ENCODE data around the gene PRSS12. TPM values are rescaled to one million over a fixed set of nuclear protein-coding genes. Genes with fewer than 3 reads are reported as not detected.
"Not testable (repeated sequence)": the region's sequence is repeated elsewhere in the genome, so short reads cannot be mapped to it uniquely, and the experiment has no call there.

PRSS12 gene
- total RNA-seq, 2 experiments from 2014 or later: not detected

- POLR2A ChIA-PET: no interaction called here
- H3K4me1 Mint-ChIP-seq: peaks cover 42% of the 10 kb centered on the region
- peak overlapping the region; percentile 87 for H3K4me3 Mint-ChIP-seq
- CTCF ChIA-PET: no interaction called here
- H3K9me3 Mint-ChIP-seq: no peaks in the 10 kb centered on the region
- peaks cover 34% of the 10 kb centered on the region for H3K36me3 Mint-ChIP-seq (ENCODE audit: low read depth)
- no peaks in the 10 kb centered on the region for H3K27me3 Mint-ChIP-seq
- peak; percentile 98 for DNase-seq
- peak overlapping the region; percentile 96 for H3K27ac Mint-ChIP-seq
These were observed 74.1 kb downstream of the PRSS12 start for GRCh38 chr4:118278473-118279274.

DNA sequence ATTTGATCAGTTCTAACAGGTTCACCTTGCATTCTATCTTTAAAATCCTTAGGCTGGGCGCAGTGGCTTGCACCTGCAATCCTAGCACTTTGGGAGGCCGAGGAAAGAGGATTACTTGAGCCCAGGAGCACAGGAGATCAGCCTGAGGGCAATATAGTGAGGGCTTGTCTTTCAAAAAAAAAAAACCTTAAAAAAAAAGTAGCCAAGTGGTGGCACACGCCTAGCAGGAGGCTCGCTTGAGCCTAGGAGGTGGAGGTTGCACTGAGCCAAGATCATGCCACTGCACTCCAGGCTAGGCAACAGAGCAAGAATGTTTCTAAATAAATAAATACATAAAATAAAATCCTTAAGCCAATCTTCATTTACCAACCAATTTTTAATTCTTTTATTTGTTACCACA, 75.6 kb downstream of the PRSS12 start:
- Mint-ChIP-seq H3K27ac (peak overlapping the region; percentile 4), H3K36me3 (ENCODE audit: low read depth) (peaks cover 30% of the 10 kb centered on the region), H3K4me1 (peaks cover 37% of the 10 kb centered on the region), H3K9me3 (no peaks in the 10 kb centered on the region), H3K27me3 (no peaks in the 10 kb centered on the region), H3K4me3 (no peak overlapping the region)
- DNase-seq: no peak
- ChIA-PET POLR2A (no interaction called here), CTCF (no interaction called here)

GRCh38 chr4:118276580-118276979, 76.2 kb downstream of the PRSS12 start:
- ChIA-PET POLR2A (no interaction called here), CTCF (interaction anchor here (1.3 kb wide), 1 partner anchor 10 kb away, joined by 3 read pairs; no protein-coding TSS in a partner anchor)
- no peaks in the 10 kb centered on the region for H3K9me3 Mint-ChIP-seq
- H3K4me3 Mint-ChIP-seq: no peak overlapping the region
- no peak overlapping the region for H3K27ac Mint-ChIP-seq
- H3K36me3 Mint-ChIP-seq (ENCODE audit: low read depth): peaks cover 25% of the 10 kb centered on the region
- DNase-seq: no peak
- no peaks in the 10 kb centered on the region for H3K27me3 Mint-ChIP-seq
- H3K4me1 Mint-ChIP-seq: peaks cover 31% of the 10 kb centered on the region

DNA sequence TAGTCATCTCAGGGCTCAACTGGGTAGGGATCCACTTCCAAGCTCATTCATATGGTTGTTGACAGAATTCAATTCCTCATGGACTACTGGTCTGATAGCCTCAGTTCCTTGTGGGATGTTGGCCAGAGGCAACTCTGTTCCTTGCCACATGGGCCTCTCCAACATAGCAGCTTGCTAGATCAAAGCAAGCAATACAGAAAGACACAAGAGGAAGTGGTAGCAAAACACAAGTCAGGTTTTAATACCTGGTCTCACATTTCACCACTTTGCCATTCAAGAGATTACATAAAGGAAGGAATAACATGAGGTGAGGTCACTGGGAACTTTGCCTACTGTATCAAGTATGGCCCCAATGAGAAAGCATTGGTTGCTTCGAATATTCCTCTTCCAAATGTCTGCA, 79.2 kb downstream of the PRSS12 start:
- H3K4me3 Mint-ChIP-seq: no peak overlapping the region
- H3K27me3 Mint-ChIP-seq: peaks cover 2% of the 10 kb centered on the region
- POLR2A ChIA-PET: no interaction called here
- no peak overlapping the region for H3K27ac Mint-ChIP-seq
- no peak for DNase-seq
- CTCF ChIA-PET: no interaction called here
- peaks cover 13% of the 10 kb centered on the region for H3K4me1 Mint-ChIP-seq
- H3K36me3 Mint-ChIP-seq (ENCODE audit: low read depth): peaks cover 1% of the 10 kb centered on the region
- H3K9me3 Mint-ChIP-seq: no peaks in the 10 kb centered on the region

DNA sequence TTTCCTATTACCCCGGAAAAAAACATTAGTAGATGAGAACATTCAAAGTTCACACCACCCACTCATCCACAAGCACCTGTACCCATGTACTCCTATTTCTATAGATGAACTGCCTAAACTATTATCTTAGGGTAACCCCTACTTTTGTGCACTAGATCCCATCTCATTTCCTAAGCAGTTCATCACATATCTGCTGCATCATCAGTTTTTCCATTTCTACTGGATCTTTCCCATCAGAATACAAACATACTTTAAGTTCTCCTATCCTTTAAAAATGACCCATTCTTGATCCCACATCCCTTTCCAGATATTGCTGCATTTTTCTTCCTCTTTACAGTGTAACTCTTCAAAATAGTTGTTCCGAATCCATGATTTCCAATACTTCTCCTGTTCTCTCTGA, 81.0 kb downstream of the PRSS12 start:
- ChIA-PET CTCF (interaction anchor here (1.1 kb wide), 1 partner anchor 11 kb away, joined by 3 read pairs; no protein-coding TSS in a partner anchor), POLR2A (no interaction called here)
- Mint-ChIP-seq H3K36me3 (ENCODE audit: low read depth) (no peaks in the 10 kb centered on the region), H3K9me3 (no peaks in the 10 kb centered on the region), H3K27ac (no peak overlapping the region), H3K4me3 (no peak overlapping the region), H3K27me3 (peaks cover 2% of the 10 kb centered on the region), H3K4me1 (peaks cover 1% of the 10 kb centered on the region)
- DNase-seq: no peak

GRCh38 chr4:118270492-118270891, 82.3 kb downstream of the PRSS12 start:
- Mint-ChIP-seq H3K27me3 (peaks cover 2% of the 10 kb centered on the region), H3K36me3 (ENCODE audit: low read depth) (no peaks in the 10 kb centered on the region), H3K4me1 (peaks cover 3% of the 10 kb centered on the region), H3K4me3 (no peak overlapping the region), H3K27ac (no peak overlapping the region), H3K9me3 (no peaks in the 10 kb centered on the region)
- peak; percentile 25 for DNase-seq
- POLR2A ChIA-PET: no interaction called here
- CTCF ChIA-PET: no interaction called here

DNA sequence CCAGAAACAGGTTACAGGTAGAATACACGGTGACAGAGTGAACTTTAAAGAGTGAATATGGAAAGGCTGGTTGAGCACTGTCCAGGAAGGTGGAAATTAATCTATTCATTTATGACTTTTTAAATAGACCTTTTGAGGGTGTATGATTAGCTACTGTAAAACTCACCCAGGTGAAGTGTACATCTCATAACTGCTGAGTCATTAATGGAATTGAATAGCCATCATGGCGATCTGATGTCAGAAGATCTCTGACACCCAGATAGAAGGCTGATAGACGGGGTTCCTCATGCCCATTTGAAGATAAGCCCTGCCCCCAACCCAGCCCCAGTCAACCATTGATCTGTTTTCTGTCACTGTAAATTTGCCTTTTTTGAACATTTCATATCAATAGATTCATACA, 84.0 kb downstream of the PRSS12 start:
- Mint-ChIP-seq H3K27me3 (peaks cover 11% of the 10 kb centered on the region), H3K4me3 (no peak overlapping the region), H3K9me3 (peaks cover 6% of the 10 kb centered on the region), H3K4me1 (peaks cover 7% of the 10 kb centered on the region), H3K36me3 (ENCODE audit: low read depth) (no peaks in the 10 kb centered on the region), H3K27ac (no peak overlapping the region)
- POLR2A ChIA-PET: no interaction called here
- DNase-seq: no peak
- CTCF ChIA-PET: no interaction called here

GRCh38 chr4:118266145-118266496, 86.7 kb downstream of the PRSS12 start:
- DNase-seq; H3K36me3 Mint-ChIP-seq (ENCODE audit: low read depth); POLR2A ChIA-PET; H3K9me3 Mint-ChIP-seq; H3K4me1 Mint-ChIP-seq: not testable (repeated sequence)
- H3K27me3 Mint-ChIP-seq: peaks cover 16% of the 10 kb centered on the region
- H3K4me3 Mint-ChIP-seq: peak overlapping the region; percentile 43
- CTCF ChIA-PET: interaction anchor here (1.0 to 1.2 kb wide), 2 partner anchors 10 to 27 kb away, joined by 3 read pairs; no protein-coding TSS in a partner anchor
- H3K27ac Mint-ChIP-seq: peak overlapping the region; percentile 25

DNA sequence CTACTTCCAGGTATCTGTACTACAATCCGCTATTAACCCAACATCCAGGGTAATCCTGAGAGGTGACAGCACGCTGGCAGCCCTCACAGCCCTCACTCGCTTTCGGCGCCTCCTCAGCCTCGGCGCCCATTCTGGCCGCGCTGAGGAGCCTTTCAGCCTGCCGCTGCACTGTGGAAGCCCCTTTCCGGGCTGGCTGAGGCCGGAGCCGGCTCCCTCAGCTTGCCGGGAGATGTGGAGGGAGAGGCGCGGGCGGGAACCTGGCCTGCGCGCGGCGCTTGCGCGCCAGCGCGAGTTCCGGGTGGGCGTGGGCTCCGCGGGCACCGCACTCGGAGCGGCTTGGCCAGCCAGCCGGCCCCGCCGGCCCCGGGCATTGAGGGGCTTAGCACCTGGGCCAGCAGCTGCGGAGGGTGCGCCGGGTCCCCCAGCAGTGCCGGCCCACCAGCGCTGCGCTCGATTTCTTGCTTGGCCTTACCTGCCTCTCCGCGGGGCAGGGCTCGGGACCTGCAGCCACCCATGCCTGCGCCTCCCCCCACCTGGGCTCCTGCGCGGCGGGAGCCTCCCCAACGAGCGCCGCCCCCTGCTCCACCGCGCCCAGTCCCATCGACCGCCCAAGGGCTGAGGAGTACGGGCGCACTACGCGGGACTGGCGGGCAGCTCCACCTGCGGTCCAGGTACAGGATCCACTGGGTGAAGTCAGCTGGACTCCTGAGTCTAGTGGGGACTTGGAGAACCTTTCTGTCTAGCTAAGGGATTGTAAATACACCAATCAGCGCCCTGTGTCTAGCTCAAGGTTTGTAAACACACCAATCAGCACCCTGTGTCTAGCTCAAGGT, 87.3 kb downstream of the PRSS12 start:
- Mint-ChIP-seq H3K36me3 (ENCODE audit: low read depth) (no peaks in the 10 kb centered on the region), H3K27me3 (peaks cover 16% of the 10 kb centered on the region), H3K4me1 (peaks cover 6% of the 10 kb centered on the region), H3K27ac (peak overlapping the region; percentile 66), H3K9me3 (peaks cover 6% of the 10 kb centered on the region), H3K4me3 (peak overlapping the region; percentile 70)
- CTCF ChIA-PET: interaction anchor here (1.0 to 1.2 kb wide), 2 partner anchors 11 to 26 kb away, joined by 3 read pairs; no protein-coding TSS in a partner anchor
- peak; percentile 23 for DNase-seq
- POLR2A ChIA-PET: no interaction called here

- DNase-seq: no peak
- peaks cover 15% of the 10 kb centered on the region for H3K27me3 Mint-ChIP-seq
- peak overlapping the region; percentile 70 for H3K4me3 Mint-ChIP-seq
- CTCF ChIA-PET: interaction anchor here (0.5 kb wide), 1 partner anchor 1743 kb away, joined by 3 read pairs; no protein-coding TSS in a partner anchor
- H3K4me1 Mint-ChIP-seq: peaks cover 5% of the 10 kb centered on the region
- POLR2A ChIA-PET: no interaction called here
- H3K36me3 Mint-ChIP-seq (ENCODE audit: low read depth): no peaks in the 10 kb centered on the region
- H3K9me3 Mint-ChIP-seq: peaks cover 6% of the 10 kb centered on the region
- H3K27ac Mint-ChIP-seq: no peak overlapping the region
These were observed 88.7 kb downstream of the PRSS12 start for GRCh38 chr4:118264096-118264495.

DNA sequence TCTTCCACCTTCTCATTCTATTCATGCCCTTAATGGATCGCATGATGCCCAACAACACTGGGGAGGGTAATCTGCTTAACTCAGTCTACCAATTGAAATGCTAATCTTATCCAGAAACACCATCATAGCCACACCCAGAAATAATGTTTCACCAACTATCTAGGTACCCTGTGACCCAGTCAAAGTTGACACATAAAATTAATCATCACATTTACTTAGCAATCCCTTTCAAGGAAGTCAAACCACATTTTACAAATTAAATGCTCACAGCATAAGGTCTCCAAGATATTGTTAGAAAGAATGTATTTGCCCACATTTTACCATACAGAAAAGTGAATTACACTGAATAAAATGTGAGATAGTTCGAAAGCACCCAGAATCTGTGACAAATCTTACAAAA, 92.5 kb downstream of the PRSS12 start:
- Mint-ChIP-seq H3K36me3 (ENCODE audit: low read depth) (no peaks in the 10 kb centered on the region), H3K9me3 (peaks cover 6% of the 10 kb centered on the region), H3K27ac (no peak overlapping the region), H3K4me3 (no peak overlapping the region), H3K4me1 (peaks cover 3% of the 10 kb centered on the region), H3K27me3 (peaks cover 15% of the 10 kb centered on the region)
- ChIA-PET POLR2A (no interaction called here), CTCF (no interaction called here)
- DNase-seq: no peak

DNA sequence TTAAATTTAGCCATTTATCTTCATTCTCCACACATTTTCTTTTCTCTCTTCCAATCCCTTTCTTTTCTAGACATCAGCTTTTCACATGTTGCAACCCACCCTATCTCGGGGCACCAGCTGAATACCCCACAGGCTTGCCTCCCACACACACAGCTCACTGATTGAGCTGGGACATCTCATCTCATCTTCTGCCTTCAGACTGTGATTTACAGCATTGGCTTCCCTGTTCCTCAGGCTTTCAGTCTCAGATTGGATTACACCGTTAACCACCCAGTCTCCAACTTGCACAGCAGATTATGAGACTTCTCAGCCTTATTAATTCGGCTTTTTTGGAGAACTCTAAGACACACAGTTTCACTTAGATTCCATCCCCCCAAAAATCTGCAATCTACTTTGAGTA, 93.7 kb downstream of the PRSS12 start:
- POLR2A ChIA-PET: no interaction called here
- no peaks in the 10 kb centered on the region for H3K4me1 Mint-ChIP-seq

GRCh38 chr4:118254368-118254767, 98.4 kb downstream of the PRSS12 start:
- no peak overlapping the region for H3K4me3 Mint-ChIP-seq
- DNase-seq: no peak
- H3K36me3 Mint-ChIP-seq (ENCODE audit: low read depth): no peaks in the 10 kb centered on the region
- no peaks in the 10 kb centered on the region for H3K27me3 Mint-ChIP-seq
- H3K4me1 Mint-ChIP-seq: no peaks in the 10 kb centered on the region
- ChIA-PET CTCF (no interaction called here), POLR2A (no interaction called here)
- no peak overlapping the region for H3K27ac Mint-ChIP-seq
- H3K9me3 Mint-ChIP-seq: no peaks in the 10 kb centered on the region

More for the DNA sequence above, 93.7 kb downstream of the PRSS12 start:
- H3K36me3 Mint-ChIP-seq (ENCODE audit: low read depth): no peaks in the 10 kb centered on the region
- no peak overlapping the region for H3K4me3 Mint-ChIP-seq
- peaks cover 2% of the 10 kb centered on the region for H3K9me3 Mint-ChIP-seq
- H3K27me3 Mint-ChIP-seq: peaks cover 9% of the 10 kb centered on the region
- CTCF ChIA-PET: no interaction called here
- no peak for DNase-seq
- H3K27ac Mint-ChIP-seq: no peak overlapping the region
